ENCODE results near the gene PER1.

PER1 gene

GRCh38 chr17:8091033-8091687, 61.0 kb downstream of the PER1 start:
- no peak for DNase-seq
